MG63 (cell line): ENCODE data around the gene FMO2. TPM values are rescaled to one million over a fixed set of nuclear protein-coding genes. Genes with fewer than 3 reads are reported as not detected.
"Not testable (repeated sequence)": the region's sequence is repeated elsewhere in the genome, so short reads cannot be mapped to it uniquely, and the experiment has no call there.

Source experiments
- DNase-seq: peaks from one replicate; pipeline ENCODE4 v3.0.0-alpha.2; 2020
- H3K27me3 ChIP-seq: fragments of 250-450 bp; sonication (Bioruptor Pico); 2 replicates; pipeline ENCODE4 v1.5.1; 2020; ENCODE audit warnings: mild to moderate bottlenecking, moderate library complexity
- H3K36me3 ChIP-seq: fragments of 250-450 bp; sonication (Bioruptor Pico); 2 replicates; pipeline ENCODE4 v1.5.1; 2020; ENCODE audit warnings: mild to moderate bottlenecking, moderate library complexity
- H3K4me3 ChIP-seq: fragments of 250-450 bp; sonication (Bioruptor Pico); 2 replicates; pipeline ENCODE4 v1.5.1; 2020; ENCODE audit warnings: mild to moderate bottlenecking, moderate library complexity
- H3K9me3 ChIP-seq: fragments of 250-450 bp; sonication (Bioruptor Pico); 2 replicates; pipeline ENCODE4 v1.5.1; 2020; ENCODE audit warnings: mild to moderate bottlenecking, moderate library complexity
- total RNA-seq: library from RNA; depleted of rRNA; stranded (reverse); fragments of >200 nt; shearing (Covaris generic); gene quantifications from 2 replicates; pipeline ENCODE4 v1.2.3, GENCODE V29; 2014; ENCODE audit warnings: low replicate concordance

FMO2 gene
- total RNA-seq, 1 experiment from 2014 or later: not detected

DNA sequence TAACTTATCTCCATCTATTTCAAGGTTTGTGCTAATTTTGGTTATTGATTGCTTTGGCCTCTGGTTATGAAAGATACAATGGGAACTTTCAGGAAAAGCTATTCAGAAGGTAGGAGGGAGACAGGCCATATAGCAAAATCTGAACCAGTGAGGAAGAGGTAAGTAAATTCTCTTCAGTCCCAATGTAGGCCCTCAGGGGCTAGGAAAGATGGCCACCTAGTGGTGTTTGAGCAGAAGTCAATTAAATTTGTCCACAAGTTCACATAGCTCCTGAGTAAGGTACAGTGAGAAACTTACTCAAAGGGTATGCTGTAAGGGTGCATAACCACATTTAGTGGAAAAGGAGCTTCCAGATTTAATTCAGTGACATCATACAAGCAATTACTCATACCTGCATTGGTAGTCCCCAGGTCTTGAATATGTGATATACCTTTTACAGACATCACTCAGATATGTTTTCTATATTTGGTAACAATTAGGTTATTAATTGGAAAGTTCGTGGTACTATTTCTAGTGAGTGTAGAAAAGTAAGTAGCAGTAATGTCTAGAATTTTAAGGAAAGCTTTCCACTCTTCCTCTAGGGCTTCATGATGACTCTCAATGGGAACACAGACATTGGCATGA is 41.8 kb downstream of the FMO2 start:
- Histone ChIP-seq H3K4me3 (no peak overlapping the region), H3K27me3 (peaks cover 2% of the 10 kb centered on the region; the same call in 1 of the 2 replicates), H3K36me3 (no peaks in the 10 kb centered on the region), H3K9me3 (no peaks in the 10 kb centered on the region)
- DNase-seq: peak; percentile 20

DNA sequence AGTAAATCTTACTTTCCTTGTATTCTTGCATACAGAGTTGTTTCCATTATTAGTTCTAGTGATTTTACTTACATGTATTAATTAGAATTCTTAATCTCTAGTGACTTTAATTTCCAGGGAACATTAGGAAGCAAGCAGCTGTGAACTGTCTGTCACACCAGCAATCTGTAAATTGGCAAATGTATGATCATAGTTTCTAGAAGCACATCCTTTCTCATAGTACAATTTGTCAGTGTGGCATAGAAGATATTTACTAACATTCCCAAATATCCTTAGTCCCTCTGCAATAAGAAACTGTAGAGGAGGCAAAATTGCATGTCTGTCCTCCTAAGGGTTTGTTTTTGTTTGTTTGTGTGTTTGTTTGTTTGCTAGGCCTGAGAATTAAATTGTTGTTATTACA is 46.2 kb downstream of the FMO2 start:
- DNase-seq: no peak
- H3K36me3 ChIP-seq: no peaks in the 10 kb centered on the region
- peaks cover 2% of the 10 kb centered on the region; the same call in 1 of the 2 replicates for H3K27me3 ChIP-seq
- H3K9me3 ChIP-seq: no peaks in the 10 kb centered on the region
- H3K4me3 ChIP-seq: no peak overlapping the region

DNA sequence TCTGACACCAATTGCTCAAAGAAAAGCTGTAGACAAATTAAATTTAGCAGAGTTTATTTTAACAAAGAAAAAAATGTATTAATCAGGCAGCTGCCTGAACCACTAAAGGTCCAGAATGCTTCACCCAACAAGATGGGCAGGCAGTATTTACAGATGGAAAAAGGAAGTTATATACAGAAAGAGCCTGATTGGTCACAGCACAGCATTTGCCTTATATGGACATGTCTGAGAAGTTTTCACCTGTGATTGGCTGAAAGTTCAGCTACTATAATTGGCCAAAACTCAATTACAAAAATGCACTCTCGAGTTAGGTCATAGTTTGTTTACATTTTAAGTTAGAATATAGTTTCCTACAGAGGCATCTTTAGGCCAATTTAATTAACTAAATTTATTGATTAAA is 48.1 kb downstream of the FMO2 start:
- no peak for DNase-seq
- H3K9me3 ChIP-seq: no peaks in the 10 kb centered on the region
- H3K36me3 ChIP-seq: no peaks in the 10 kb centered on the region
- peaks cover 2% of the 10 kb centered on the region; the same call in 1 of the 2 replicates for H3K27me3 ChIP-seq
- H3K4me3 ChIP-seq: no peak overlapping the region

DNA sequence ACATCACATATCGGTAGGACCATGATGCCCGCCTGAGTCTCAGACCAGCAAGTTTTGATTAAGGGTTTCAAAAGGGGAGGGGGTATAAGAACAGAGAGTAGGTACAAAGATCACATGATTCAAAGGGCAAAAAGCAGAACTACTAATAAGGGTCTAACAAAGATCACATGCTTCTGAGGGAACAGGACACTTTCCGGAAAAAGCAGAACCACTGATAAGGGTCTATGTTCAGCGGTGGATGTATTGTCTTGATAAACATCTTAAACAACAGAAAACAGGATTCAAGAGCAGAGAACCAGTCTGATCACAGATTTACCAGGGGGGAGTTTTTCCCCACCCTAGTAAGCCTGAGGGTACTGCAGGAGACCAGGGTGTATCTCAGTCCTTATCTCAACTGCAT is 51.1 kb downstream of the FMO2 start:
- H3K27me3 ChIP-seq, H3K4me3 ChIP-seq, H3K36me3 ChIP-seq, H3K9me3 ChIP-seq, DNase-seq: not testable (repeated sequence)

DNA sequence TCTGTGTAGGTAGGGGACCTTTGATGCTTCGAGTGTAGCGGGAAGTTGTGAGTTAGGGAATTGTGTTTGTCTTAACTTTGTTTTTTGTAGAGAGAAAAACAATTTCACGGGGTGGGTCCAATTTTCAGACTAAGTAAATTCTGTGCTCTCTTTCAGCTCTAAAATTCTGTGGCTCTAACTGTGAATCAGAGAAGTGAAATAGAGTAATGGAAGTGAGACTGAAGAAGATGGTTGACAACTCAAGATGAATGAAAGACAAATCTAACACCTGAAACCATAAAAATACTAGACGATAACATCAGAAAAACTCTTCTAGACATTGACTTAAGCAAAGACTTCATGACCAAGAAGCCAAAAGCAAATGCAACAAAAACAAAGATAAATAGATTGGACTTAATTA is 58.8 kb downstream of the FMO2 start:
- no peak for DNase-seq
- Histone ChIP-seq H3K36me3 (no peaks in the 10 kb centered on the region), H3K27me3 (peaks cover 5% of the 10 kb centered on the region), H3K9me3 (no peaks in the 10 kb centered on the region), H3K4me3 (no peak overlapping the region)

DNA sequence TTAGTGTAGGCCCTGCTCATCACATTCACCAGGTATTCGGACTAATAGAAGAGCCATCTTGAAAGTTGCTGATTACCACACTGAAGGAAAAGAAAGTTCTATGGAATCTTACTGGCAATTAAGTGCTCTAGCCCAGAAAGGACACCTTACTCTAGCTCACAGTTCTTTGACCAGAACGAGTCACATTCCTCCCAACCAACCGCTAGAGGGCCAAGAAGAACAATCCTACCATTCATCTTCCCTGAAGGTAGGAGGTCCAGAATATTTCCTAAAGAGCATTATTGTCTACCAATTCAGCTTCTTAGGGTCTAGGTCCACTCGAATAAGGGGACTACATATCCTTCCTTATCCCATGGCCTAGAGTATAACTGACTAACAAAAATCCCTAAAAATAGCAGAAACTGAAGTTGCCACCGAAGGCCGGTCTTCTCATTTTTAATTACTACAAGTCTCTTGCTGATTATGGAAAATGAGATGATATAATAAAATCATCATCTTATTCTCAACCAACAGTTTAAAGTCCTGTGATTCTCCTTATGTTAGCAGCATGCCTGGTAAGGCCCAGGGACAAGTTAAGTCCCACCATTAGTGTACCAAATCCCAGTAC is 60.5 kb downstream of the FMO2 start:
- no peaks in the 10 kb centered on the region for H3K9me3 ChIP-seq
- peak; percentile 17 for DNase-seq

DNA sequence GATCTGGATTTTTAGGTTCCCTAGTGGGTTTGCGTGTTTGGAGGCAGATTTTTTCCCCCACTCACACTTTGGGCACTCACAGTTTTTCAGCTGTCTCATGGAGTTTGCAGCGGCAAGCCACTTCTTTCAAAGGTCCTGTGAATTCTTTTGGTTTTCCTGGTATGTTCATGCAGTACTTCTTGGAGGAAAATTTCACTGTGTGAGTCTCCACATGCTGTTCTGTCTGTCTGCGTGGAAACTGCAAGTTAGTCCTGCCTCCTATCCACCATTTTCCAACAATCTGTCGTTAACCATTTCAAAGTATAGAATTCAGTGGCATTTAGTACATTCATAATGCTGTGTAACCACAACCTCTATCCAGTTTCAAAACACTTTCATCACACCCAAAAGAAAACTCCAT is 62.4 kb downstream of the FMO2 start:
- Histone ChIP-seq H3K9me3 (no peaks in the 10 kb centered on the region), H3K36me3 (no peaks in the 10 kb centered on the region)
- DNase-seq: no peak

More for the DNA sequence above, 60.5 kb downstream of the FMO2 start:
- H3K4me3 ChIP-seq: no peak overlapping the region
- H3K27me3 ChIP-seq: peaks cover 5% of the 10 kb centered on the region
- no peaks in the 10 kb centered on the region for H3K36me3 ChIP-seq

DNA sequence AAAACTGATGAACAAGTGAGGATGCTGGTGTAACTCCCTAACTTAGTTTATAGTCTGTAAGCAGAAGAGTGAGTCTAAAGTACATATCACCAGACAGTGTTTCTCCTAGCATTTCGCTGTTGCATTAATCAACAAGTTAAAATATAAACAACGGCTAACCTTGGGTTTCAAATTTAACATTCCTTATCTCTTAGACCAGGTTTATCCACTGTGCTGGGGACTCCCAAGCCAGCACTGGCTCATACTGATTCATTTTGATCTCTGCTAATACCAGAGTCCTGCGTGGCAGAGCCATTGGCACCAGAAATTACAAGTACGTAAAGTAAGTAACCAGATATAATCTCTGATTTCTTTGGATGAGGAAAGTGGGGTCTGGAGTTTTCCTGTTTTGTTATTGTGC is 63.2 kb downstream of the FMO2 start, which contains the start of gene FMO1:
Gene FMO1 (plus strand): TSS at position 193 of the 400 bp plus-strand sequence. CDS start 9,594 bp downstream, outside the sequence.
- Histone ChIP-seq H3K36me3 (no peaks in the 10 kb centered on the region), H3K4me3 (no peak within 1 kb of the TSS)

More for the DNA sequence above, 62.4 kb downstream of the FMO2 start:
- Histone ChIP-seq H3K4me3 (no peak overlapping the region), H3K27me3 (peaks cover 6% of the 10 kb centered on the region)

DNA sequence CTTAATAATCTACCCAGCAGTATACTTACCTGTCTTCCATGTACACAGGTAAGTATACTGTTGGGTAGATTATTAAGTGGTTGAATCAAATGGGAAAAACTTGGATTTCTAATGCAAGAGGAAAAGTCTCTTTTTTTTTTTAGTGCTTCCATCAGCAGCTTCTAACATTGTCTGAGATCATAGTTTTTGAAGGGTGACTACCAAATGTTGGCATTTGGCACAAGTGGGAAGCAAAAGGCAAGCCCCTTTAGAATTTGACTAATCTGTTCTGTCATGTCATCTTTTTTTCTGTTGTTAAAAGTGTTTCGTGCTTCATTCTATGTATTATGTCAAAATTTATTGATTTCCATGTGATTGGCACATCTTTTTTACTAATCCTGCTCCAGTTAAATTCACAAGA is 63.7 kb downstream of the FMO2 start:
- DNase-seq: no peak
- no peaks in the 10 kb centered on the region for H3K36me3 ChIP-seq
- peaks cover 6% of the 10 kb centered on the region for H3K27me3 ChIP-seq
- no peak overlapping the region for H3K4me3 ChIP-seq
- no peaks in the 10 kb centered on the region for H3K9me3 ChIP-seq

More for the DNA sequence above, 63.2 kb downstream of the FMO2 start, which contains the start of gene FMO1:
- Histone ChIP-seq H3K9me3 (no peaks in the 10 kb centered on the region), H3K27me3 (peaks cover 6% of the 10 kb centered on the region)
- no peak for DNase-seq

DNA sequence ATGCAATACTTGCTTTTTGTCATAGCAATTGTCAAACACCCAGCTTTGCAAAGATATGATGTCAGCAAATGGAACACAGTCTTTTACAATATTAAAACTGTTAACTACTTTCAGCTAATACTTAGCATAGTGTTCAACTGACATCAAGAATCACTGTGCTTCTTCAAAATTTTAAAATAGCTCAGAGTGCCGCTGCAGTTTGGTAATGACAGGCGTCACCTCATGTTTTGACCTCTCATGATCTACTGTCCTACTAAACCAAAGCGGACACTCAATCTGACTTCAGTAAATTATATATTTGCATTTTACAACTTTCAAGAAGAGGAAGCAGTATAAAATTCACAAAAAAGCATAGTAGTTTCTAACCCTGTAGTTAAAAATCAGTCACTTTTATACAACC is 65.2 kb downstream of the FMO2 start:
- H3K36me3 ChIP-seq: no peaks in the 10 kb centered on the region
- no peak overlapping the region for H3K4me3 ChIP-seq
- H3K27me3 ChIP-seq: peaks cover 4% of the 10 kb centered on the region; the same call in 1 of the 2 replicates
- no peaks in the 10 kb centered on the region for H3K9me3 ChIP-seq
- DNase-seq: no peak

DNA sequence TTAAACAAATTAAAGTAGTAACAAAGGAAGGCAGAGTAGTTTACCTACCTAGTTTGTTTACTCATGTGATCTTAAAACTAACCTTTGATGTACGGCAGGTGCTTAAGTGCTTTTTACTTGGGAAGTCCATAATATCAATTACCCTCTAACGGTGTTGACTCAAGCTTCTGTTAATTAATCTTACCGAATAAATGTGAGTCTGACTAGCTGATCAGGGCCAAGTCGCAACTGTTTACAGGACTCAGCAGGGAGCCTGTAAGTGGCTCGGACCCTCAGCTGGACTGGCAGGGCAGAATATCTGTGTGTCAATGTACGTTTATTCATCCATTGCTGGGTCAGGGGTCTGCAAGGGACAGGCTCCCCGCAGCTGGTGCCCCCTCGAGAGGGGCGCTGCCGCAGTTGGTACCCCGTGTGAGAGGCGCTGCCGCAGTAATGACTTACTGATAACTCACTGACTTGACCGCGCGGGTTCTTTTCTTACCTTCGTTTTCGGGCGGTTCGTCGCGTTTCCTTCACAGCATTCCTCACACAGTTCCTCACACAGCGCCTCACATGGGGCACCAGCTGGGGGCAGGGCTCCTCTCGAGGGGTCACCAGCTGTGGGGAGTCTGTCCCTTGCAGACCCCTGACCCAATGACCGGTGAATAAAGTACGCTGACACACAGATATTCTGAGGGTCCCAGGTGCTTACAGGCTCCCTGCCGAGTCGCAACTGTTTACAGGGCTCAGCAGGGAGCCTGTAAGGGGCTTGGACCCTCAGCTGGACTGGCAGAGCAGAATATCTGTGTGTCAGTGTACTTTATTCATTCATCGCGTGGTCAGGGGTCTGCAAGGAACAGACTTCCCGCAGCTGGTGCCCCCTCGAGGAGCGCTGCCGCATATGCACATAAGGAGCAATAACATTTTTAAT is 66.2 kb downstream of the FMO2 start:
- Histone ChIP-seq H3K4me3 (peak overlapping the region; percentile 56), H3K36me3 (no peaks in the 10 kb centered on the region), H3K27me3 (peaks cover 4% of the 10 kb centered on the region; the same call in 1 of the 2 replicates), H3K9me3 (no peaks in the 10 kb centered on the region)
- peak; percentile 48 for DNase-seq

DNA sequence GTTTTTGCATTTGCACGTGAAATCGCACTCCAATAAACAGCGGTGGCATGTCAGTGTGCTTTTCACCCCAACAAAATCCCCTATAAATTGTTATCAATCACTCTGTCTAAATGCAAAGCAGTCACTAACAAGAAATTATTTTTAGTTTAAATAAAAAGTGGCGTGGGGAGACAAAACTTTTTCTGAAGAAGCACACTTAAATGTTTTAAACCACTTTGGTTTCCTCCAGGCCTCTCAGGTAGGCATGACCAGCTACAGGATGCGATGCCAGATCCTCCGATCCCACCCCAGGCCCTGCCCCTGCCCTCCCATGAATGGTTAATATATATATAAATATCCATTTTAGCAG is 66.8 kb downstream of the FMO2 start:
- no peak for DNase-seq
- no peaks in the 10 kb centered on the region for H3K36me3 ChIP-seq
- peak overlapping the region; percentile 56 for H3K4me3 ChIP-seq
- H3K27me3 ChIP-seq: peaks cover 4% of the 10 kb centered on the region; the same call in 1 of the 2 replicates
- H3K9me3 ChIP-seq: no peaks in the 10 kb centered on the region

DNA sequence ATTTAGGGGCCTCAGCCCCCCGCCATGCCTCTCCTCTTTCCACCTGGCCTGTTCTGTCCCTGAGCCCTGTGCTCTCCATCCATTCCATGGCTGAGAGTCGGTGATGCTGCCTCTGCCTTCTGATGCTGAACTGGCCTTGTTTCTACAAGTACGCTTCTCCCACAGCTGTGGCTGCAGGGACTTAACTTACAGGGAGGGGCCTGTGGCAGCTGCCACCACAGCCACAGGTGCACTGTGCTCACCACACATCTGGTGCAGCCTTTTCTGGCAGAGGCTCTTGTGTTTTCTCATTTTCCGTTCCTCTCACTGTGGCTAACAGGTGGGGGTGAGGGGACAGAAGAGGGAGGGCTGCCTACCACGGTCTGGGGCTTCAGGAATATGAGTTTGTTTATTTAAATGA is 67.4 kb downstream of the FMO2 start:
- Histone ChIP-seq H3K9me3 (no peaks in the 10 kb centered on the region), H3K27me3 (peaks cover 4% of the 10 kb centered on the region; the same call in 1 of the 2 replicates), H3K4me3 (no peak overlapping the region)

DNA sequence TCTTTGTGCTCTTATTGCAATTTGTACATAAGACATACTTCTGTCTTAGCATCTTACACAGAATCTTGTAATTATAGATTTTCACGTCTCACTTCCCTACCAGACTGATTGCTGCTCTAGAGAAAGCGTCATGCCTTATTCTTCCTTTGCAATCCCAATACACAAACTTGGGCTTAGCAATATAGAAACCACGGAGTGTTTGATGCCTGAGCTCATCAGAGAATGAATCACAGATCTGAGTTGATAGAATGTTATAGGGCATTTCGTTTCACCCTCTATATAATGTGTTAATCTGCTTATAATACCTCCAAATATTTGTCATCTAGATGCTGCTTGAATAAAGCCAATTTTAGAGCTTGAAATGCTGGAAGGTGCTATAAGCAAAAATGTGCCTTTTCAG is 69.8 kb downstream of the FMO2 start:
- DNase-seq: no peak
- H3K36me3 ChIP-seq: no peaks in the 10 kb centered on the region
- peaks cover 4% of the 10 kb centered on the region; the same call in 1 of the 2 replicates for H3K27me3 ChIP-seq

More for the DNA sequence above, 67.4 kb downstream of the FMO2 start:
- DNase-seq: no peak
- H3K36me3 ChIP-seq: no peaks in the 10 kb centered on the region

DNA sequence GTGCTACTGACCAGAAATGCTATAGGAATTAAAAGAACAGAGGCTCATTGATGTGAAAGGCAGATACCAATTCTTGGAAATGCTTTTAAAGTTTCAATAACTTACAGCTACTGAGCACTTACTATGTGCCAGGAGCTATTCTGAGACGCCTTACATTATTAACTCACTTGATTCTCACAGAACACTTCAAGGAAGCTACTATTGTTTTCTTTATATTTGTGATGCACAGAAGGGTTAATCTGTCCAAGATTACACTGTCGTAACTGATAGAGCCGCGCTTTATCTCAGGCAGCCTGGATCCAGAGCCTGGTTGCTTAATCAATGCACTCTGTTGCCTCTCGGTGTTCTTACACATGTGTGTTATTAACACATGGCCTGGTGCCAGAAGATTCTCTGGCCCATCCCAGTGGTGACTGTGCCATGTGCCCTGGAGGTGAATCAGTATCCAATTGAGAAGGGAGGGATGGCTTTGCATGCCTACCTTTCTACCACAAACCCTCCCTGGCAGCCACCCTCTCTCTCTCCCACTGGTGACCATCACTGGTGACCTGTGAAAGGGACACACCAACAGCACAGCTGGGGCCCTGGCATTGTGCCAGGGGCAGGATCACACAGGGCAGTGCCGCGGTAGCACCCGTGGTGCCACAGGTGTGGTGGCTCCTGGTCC is 72.0 kb downstream of the FMO2 start:
- Histone ChIP-seq H3K9me3 (no peaks in the 10 kb centered on the region), H3K4me3 (no peak overlapping the region), H3K27me3 (no peaks in the 10 kb centered on the region), H3K36me3 (no peaks in the 10 kb centered on the region)
- peak; percentile 17 for DNase-seq

More for the DNA sequence above, 69.8 kb downstream of the FMO2 start:
- Histone ChIP-seq H3K9me3 (no peaks in the 10 kb centered on the region), H3K4me3 (no peak overlapping the region)

DNA sequence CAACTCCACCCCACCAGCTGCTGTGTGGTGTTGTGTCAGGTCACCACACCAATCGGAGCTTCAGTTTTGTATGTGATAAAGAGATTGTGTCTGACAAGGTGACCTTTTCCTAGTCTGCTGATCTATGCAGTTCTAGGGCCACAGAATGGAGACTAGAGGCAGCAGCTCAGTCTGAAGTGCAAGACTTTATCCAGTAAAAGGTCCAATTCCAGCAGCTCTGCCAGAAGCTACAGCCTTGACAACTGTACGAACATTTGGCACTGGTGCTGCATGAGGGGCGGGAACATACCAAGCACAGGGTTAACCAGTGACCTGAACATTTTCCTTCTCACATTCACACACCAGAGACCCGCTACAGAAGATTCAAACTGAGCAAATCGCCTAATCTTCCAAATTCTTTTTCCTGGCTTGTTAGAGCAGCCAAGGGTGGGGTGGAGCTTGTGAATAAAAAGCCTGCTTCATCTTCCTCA is 72.5 kb downstream of the FMO2 start:
- H3K9me3 ChIP-seq: no peaks in the 10 kb centered on the region
- DNase-seq: no peak
- no peak overlapping the region for H3K4me3 ChIP-seq
- H3K36me3 ChIP-seq: no peaks in the 10 kb centered on the region
- H3K27me3 ChIP-seq: no peaks in the 10 kb centered on the region
